PC-9 (cell line): ENCODE measurements around the gene RABL3. TPM values are rescaled to one million over a fixed set of nuclear protein-coding genes. Genes with fewer than 3 reads are reported as not detected.

Experiments used
- BruUV-seq: library from RNA; stranded (reverse); fragments of 400-500 nt; replicated peaks from 2 replicates; lab custom pipeline; 2021; lab: Mats Ljungman, UMichigan
- CTCF ChIA-PET: fragments of 300-600 bp; sonication (Branson Sonifier 250); formaldehyde crosslinking; loops from one replicate; lab custom pipeline; 2022; ENCODE audit warnings: antibody characterized with exemption; lab: Charles Lee
- POLR2A ChIA-PET: fragments of 300-600 bp; sonication (Branson Sonifier 250); formaldehyde crosslinking; loops from one replicate; lab custom pipeline; 2022; ENCODE audit warnings: antibody characterized with exemption; ENCODE audit not compliant: unreplicated experiment; lab: Charles Lee
- DNase-seq, 2 experiments: peaks; one replicate each; pipeline versions ENCODE4 v3.0.0 to v3.0.0-alpha.2; 2015 to 2022; ENCODE audit warnings: mixed read lengths in 1 of 2
- H2AFZ ChIP-seq: fragments of 200-600 bp; sonication (generic); 2 replicates; pipeline ENCODE4 v1.8.1; 2017; ENCODE audit warnings: antibody characterized with exemption
- H3F3A ChIP-seq: fragments of 200-600 bp; sonication (generic); 2 replicates; pipeline ENCODE4 v1.8.1; 2017; ENCODE audit warnings: antibody characterized with exemption, mild to moderate bottlenecking, low read depth; ENCODE audit not compliant: insufficient read depth
- H3K27ac ChIP-seq: fragments of 200-600 bp; sonication (generic); 2 replicates; pipeline ENCODE4 v1.6.1; 2016; ENCODE audit warnings: mixed run types
- H3K27me3 ChIP-seq: fragments of 200-600 bp; sonication (generic); 2 replicates; pipeline ENCODE4 v1.6.1; 2016; ENCODE audit warnings: low read depth, mixed run types; ENCODE audit not compliant: insufficient read depth
- H3K36me3 ChIP-seq: fragments of 200-600 bp; sonication (generic); 2 replicates; pipeline ENCODE4 v1.6.1; 2016; ENCODE audit warnings: low read depth, mixed run types
- H3K4me1 ChIP-seq: fragments of 200-600 bp; sonication (generic); replicated peaks from 2 replicates; pipeline ENCODE4 v1.6.1; 2016; ENCODE audit warnings: mixed run types; ENCODE audit not compliant: insufficient read depth
- H3K4me2 ChIP-seq: fragments of 200-600 bp; sonication (generic); 2 replicates; pipeline ENCODE4 v1.6.1; 2017; ENCODE audit warnings: mixed run types
- H3K4me3 ChIP-seq: fragments of 200-600 bp; sonication (generic); 2 replicates; pipeline ENCODE4 v1.6.1; 2016; ENCODE audit warnings: mixed run types
- H3K79me2 ChIP-seq: fragments of 200-600 bp; sonication (generic); 2 replicates; pipeline ENCODE4 v1.6.1; 2017; ENCODE audit warnings: low read depth, mixed run types
- H3K9me2 ChIP-seq: fragments of 200-600 bp; sonication (generic); 2 replicates; pipeline ENCODE4 v1.8.1; 2017; ENCODE audit warnings: mild to moderate bottlenecking; ENCODE audit not compliant: insufficient read depth
- H3K9me3 ChIP-seq: fragments of 200-600 bp; sonication (generic); 2 replicates; pipeline ENCODE4 v1.8.1; 2016; ENCODE audit warnings: low read depth; ENCODE audit not compliant: insufficient read depth
- H4K20me1 ChIP-seq: fragments of 200-600 bp; sonication (generic); 2 replicates; pipeline ENCODE4 v1.8.1; 2017; ENCODE audit not compliant: insufficient read depth
- EZH2 ChIP-seq: fragments of 200-600 bp; sonication (generic); IDR thresholded peaks from 2 replicates; pipeline ENCODE4 v1.8.0; 2017; ENCODE audit warnings: antibody characterized with exemption, low read depth
- intact Hi-C: fragments of 100-400 bp; cut with micrococcal nuclease; formaldehyde crosslinking; loops from one replicate; pipeline ENCODE4 v1.10.0; 2022; ENCODE audit not compliant: unreplicated experiment
- total RNA-seq: library from RNA; stranded (reverse); gene quantifications from 2 replicates; pipeline ENCODE4 v1.2.3, GENCODE V29; 2021
- TF ChIP-seq, protein P1 (sequence below): fragments of 200-600 bp; sonication (generic); conservative IDR thresholded peaks from 2 replicates; pipeline ENCODE4 v1.6.1; 2017; ENCODE audit warnings: mixed run types, antibody characterized with exemption, mild to moderate bottlenecking, moderate library complexity

Gene RABL3
- total RNA-seq, 1 experiment from 2014 or later = 29.8 TPM

DNA sequence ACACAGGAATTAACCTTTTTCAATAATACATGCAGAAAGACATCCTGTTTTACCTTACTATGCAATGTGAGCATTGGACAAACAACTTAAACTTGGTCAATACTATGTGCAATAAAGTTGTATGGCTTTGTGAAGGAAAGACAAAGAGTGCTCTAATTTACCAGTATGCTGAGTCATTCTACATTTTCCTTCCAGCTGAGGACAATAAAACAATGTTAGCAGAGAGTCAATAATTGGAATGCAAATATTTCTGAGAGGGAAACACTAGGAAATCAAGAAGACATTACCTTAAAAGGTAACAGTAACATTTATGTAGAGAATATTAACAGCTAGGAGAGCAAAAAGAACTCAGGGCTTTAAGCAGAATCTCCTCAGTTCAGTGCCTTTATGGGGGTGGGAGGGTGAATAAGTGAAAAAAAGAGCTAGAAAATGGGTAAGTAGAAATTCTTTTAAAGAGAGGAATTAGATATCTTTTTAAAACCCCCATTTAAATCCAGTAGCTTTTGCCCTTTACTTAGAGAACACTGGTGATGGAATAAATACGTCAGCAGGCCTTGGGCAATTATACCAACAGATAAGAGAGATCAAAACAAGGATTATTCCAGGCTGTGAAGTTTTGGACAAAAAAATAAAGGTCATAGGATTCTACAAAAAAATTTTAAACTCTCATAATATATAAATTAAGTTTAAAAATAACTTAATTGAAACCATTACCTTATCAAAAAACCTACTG lies 48.7 kb downstream of the RABL3 start:
- 0 out of 2 replicates have a peak, but pooled peaks cover 3% of the 10 kb centered on the region for H3F3A ChIP-seq
- H3K27ac ChIP-seq = peak overlapping the region; percentile 66
- no peaks in the 10 kb centered on the region for H3K79me2 ChIP-seq
- no peaks in the 10 kb centered on the region for H4K20me1 ChIP-seq
- H3K27me3 ChIP-seq = no peaks in the 10 kb centered on the region
- DNase-seq = peak in 1 of 2 experiments; percentile 62
- ChIA-PET POLR2A (interaction anchor here (0.7 kb wide), 1 partner anchor 26 kb away, joined by 3 read pairs; no protein-coding TSS in a partner anchor), CTCF (no interaction called here)
- no peak overlapping the region for H3K4me3 ChIP-seq
- H3K9me3 ChIP-seq = no peaks in the 10 kb centered on the region
- intact Hi-C loops = no loop called here
- peak overlapping the region; percentile 8 for H3K4me2 ChIP-seq
- no peak for TF ChIP-seq EZH2
- TF ChIP-seq, protein P1, sequence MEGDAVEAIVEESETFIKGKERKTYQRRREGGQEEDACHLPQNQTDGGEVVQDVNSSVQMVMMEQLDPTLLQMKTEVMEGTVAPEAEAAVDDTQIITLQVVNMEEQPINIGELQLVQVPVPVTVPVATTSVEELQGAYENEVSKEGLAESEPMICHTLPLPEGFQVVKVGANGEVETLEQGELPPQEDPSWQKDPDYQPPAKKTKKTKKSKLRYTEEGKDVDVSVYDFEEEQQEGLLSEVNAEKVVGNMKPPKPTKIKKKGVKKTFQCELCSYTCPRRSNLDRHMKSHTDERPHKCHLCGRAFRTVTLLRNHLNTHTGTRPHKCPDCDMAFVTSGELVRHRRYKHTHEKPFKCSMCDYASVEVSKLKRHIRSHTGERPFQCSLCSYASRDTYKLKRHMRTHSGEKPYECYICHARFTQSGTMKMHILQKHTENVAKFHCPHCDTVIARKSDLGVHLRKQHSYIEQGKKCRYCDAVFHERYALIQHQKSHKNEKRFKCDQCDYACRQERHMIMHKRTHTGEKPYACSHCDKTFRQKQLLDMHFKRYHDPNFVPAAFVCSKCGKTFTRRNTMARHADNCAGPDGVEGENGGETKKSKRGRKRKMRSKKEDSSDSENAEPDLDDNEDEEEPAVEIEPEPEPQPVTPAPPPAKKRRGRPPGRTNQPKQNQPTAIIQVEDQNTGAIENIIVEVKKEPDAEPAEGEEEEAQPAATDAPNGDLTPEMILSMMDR = no peak
- H3K36me3 ChIP-seq = no peaks in the 10 kb centered on the region
- no peaks in the 10 kb centered on the region for H3K9me2 ChIP-seq
- H2AFZ ChIP-seq = no peak overlapping the region
- no TSS peak for BruUV-seq
- peaks cover 13% of the 10 kb centered on the region for H3K4me1 ChIP-seq

- Histone ChIP-seq H3K27me3 (no peaks in the 10 kb centered on the region), H3K4me3 (no peak overlapping the region), H3K4me1 (peaks cover 13% of the 10 kb centered on the region), H3K27ac (no peak overlapping the region), H3K79me2 (no peaks in the 10 kb centered on the region), H3K36me3 (no peaks in the 10 kb centered on the region), H3K9me2 (no peaks in the 10 kb centered on the region), H3K4me2 (no peak overlapping the region), H4K20me1 (no peaks in the 10 kb centered on the region), H2AFZ (no peak overlapping the region), H3F3A (0 out of 2 replicates have a peak, but pooled peaks cover 3% of the 10 kb centered on the region), H3K9me3 (no peaks in the 10 kb centered on the region)
- CTCF ChIA-PET = no interaction called here
- DNase-seq = no peak
- POLR2A ChIA-PET = interaction anchor here (0.5 kb wide), 1 partner anchor 10 kb away, joined by 4 read pairs; no protein-coding TSS in a partner anchor
- TF ChIP-seq, protein P1 = no peak
- no peak for TF ChIP-seq EZH2
- BruUV-seq = no TSS peak
- intact Hi-C loops = no loop called here
Observed at GRCh38 chr3:120689395-120689794, 52.9 kb downstream of the RABL3 start.

- Histone ChIP-seq H3K4me1 (peaks cover 2% of the 10 kb centered on the region), H4K20me1 (no peaks in the 10 kb centered on the region), H3F3A (no peaks in the 10 kb centered on the region), H3K9me3 (no peaks in the 10 kb centered on the region), H2AFZ (no peak overlapping the region), H3K4me2 (no peak overlapping the region), H3K9me2 (no peaks in the 10 kb centered on the region), H3K4me3 (no peak overlapping the region), H3K27ac (no peak overlapping the region), H3K27me3 (no peaks in the 10 kb centered on the region), H3K79me2 (no peaks in the 10 kb centered on the region), H3K36me3 (no peaks in the 10 kb centered on the region)
- CTCF ChIA-PET = no interaction called here
- POLR2A ChIA-PET = no interaction called here
- BruUV-seq = no TSS peak
- DNase-seq = no peak
- no peak for TF ChIP-seq EZH2
- TF ChIP-seq, protein P1 = no peak
- intact Hi-C loops = no loop called here
Observed at GRCh38 chr3:120688121-120688520, 54.2 kb downstream of the RABL3 start.
